ENCODE data around the gene UQCR11. TPM values are rescaled to one million over a fixed set of nuclear protein-coding genes. Genes with fewer than 3 reads are reported as not detected.

Gene UQCR11
- total RNA-seq, 3 donors from 2014 or later (not counting 1 experiment from before 2014, with no cell fraction given) = 91.2 to 142 (median 99.1) TPM

- no peaks in the 10 kb centered on the region for H3K9me3 ChIP-seq (ENCODE audit: control insufficient read depth, insufficient read depth, low read length)
- intact Hi-C loops (cut with micrococcal nuclease) = no loop called here
- H3K36me3 ChIP-seq (ENCODE audit: control insufficient read depth, insufficient read depth, low read length) = no peaks in the 10 kb centered on the region
- Mint-ChIP-seq H3K27ac (no peak overlapping the region), H3K36me3 (no peaks in the 10 kb centered on the region), H3K9me3 (no peaks in the 10 kb centered on the region), H3K27me3 (ENCODE audit: low read depth in 2 of 2) (peaks cover 10 to 13% of the 10 kb centered on the region in 2 donors), H3K4me1 (peaks cover 0 to 4% of the 10 kb centered on the region in 2 donors), H3K4me3 (peak overlapping the region; percentile 47)
- no peak for DNase-seq
- no peak for TF ChIP-seq CTCF (IDR thresholded peaks at IDR 0.05)
- 55% methylated on average over 42 of the region's 42 CpGs for WGBS (ENCODE audit: insufficient coverage)
- H3K27ac ChIP-seq (ENCODE audit: low read length) = no peak overlapping the region
- H3K4me1 ChIP-seq (ENCODE audit: control insufficient read depth, insufficient read depth, low read length) = peaks cover 14% of the 10 kb centered on the region
- no peak for ATAC-seq
- H3K4me3 ChIP-seq (ENCODE audit: low read length) = no peak overlapping the region
- H3K27me3 ChIP-seq (ENCODE audit: control insufficient read depth, insufficient read depth, low read length) = no peaks in the 10 kb centered on the region
Measured at GRCh38 chr19:1566392-1567115, 38.7 kb downstream of the UQCR11 start.

GRCh38 chr19:1563251-1563650 lies 42.0 kb downstream of the UQCR11 start:
- no peaks in the 10 kb centered on the region for H3K36me3 Mint-ChIP-seq
- Histone ChIP-seq H3K9me3 (ENCODE audit: control insufficient read depth, insufficient read depth, low read length) (no peaks in the 10 kb centered on the region), H3K27me3 (ENCODE audit: control insufficient read depth, insufficient read depth, low read length) (no peaks in the 10 kb centered on the region), H3K36me3 (ENCODE audit: control insufficient read depth, insufficient read depth, low read length) (no peaks in the 10 kb centered on the region), H3K27ac (ENCODE audit: low read length) (no peak overlapping the region), H3K4me3 (ENCODE audit: low read length) (no peak overlapping the region), H3K4me1 (ENCODE audit: control insufficient read depth, insufficient read depth, low read length) (peaks cover 7% of the 10 kb centered on the region)
- no peak for DNase-seq
- no peaks in the 10 kb centered on the region for H3K9me3 Mint-ChIP-seq
- H3K27ac Mint-ChIP-seq = peak overlapping the region in 1 of 2 donors; percentile 20
- TF ChIP-seq CTCF (IDR thresholded peaks at IDR 0.05) = no peak
- H3K4me1 Mint-ChIP-seq = peaks cover 0 to 10% of the 10 kb centered on the region in 2 donors
- no peak for ATAC-seq
- 94% methylated on average over 6 of the region's 6 CpGs for WGBS (ENCODE audit: insufficient coverage)
- H3K4me3 Mint-ChIP-seq = no peak overlapping the region
- H3K27me3 Mint-ChIP-seq (ENCODE audit: low read depth in 2 of 2) = no peaks in the 10 kb centered on the region
- intact Hi-C loops (cut with micrococcal nuclease) = no loop called here

- H3K9me3 Mint-ChIP-seq = no peaks in the 10 kb centered on the region
- ATAC-seq (no peak), DNase-seq (no peak)
- H3K27ac Mint-ChIP-seq = no peak overlapping the region
- intact Hi-C loops (cut with micrococcal nuclease) = no loop called here
- no peak overlapping the region for H3K4me3 ChIP-seq (ENCODE audit: low read length)
- no peaks in the 10 kb centered on the region for H3K27me3 ChIP-seq (ENCODE audit: control insufficient read depth, insufficient read depth, low read length)
- H3K4me1 ChIP-seq (ENCODE audit: control insufficient read depth, insufficient read depth, low read length) = no peaks in the 10 kb centered on the region
- 94% methylated on average over 17 of the region's 17 CpGs for WGBS (ENCODE audit: insufficient coverage)
- H3K27me3 Mint-ChIP-seq (ENCODE audit: low read depth in 2 of 2) = no peaks in the 10 kb centered on the region
- H3K36me3 ChIP-seq (ENCODE audit: control insufficient read depth, insufficient read depth, low read length) = no peaks in the 10 kb centered on the region
- no peak for TF ChIP-seq CTCF (IDR thresholded peaks at IDR 0.05)
- H3K4me1 Mint-ChIP-seq = peaks cover 0 to 10% of the 10 kb centered on the region in 2 donors
- H3K27ac ChIP-seq (ENCODE audit: low read length) = no peak overlapping the region
- H3K36me3 Mint-ChIP-seq = no peaks in the 10 kb centered on the region
- H3K9me3 ChIP-seq (ENCODE audit: control insufficient read depth, insufficient read depth, low read length) = no peaks in the 10 kb centered on the region
- no peak overlapping the region for H3K4me3 Mint-ChIP-seq
Measured at GRCh38 chr19:1561236-1561842, 43.9 kb downstream of the UQCR11 start.

All from natural killer cell (primary cell).